ENCODE results near the gene MRPL14.

The MRPL14 gene

GRCh38 chr6:44126320-44127149, 717 bp downstream of the MRPL14 start:
- no peak for DNase-seq (ENCODE audit: low read depth, low spot score)

- DNase-seq (ENCODE audit: low read depth, low spot score): no peak
These were observed 3.7 kb downstream of the MRPL14 start for GRCh38 chr6:44123544-44123943.

- no peak for DNase-seq (ENCODE audit: low read depth, low spot score)
These were observed 4.5 kb downstream of the MRPL14 start for GRCh38 chr6:44122801-44123200.

- DNase-seq (ENCODE audit: low read depth, low spot score): no peak
These were observed 6.4 kb downstream of the MRPL14 start for GRCh38 chr6:44120692-44121443.

- no peak for DNase-seq (ENCODE audit: low read depth, low spot score)
These were observed 7.5 kb downstream of the MRPL14 start for GRCh38 chr6:44119704-44120262.

GRCh38 chr6:44117397-44118128, 9.7 kb downstream of the MRPL14 start:
- no peak for DNase-seq (ENCODE audit: low read depth, low spot score)

GRCh38 chr6:44116641-44117382, 10.4 kb downstream of the MRPL14 start:
- no peak for DNase-seq (ENCODE audit: low read depth, low spot score)

GRCh38 chr6:44115866-44116265, 11.4 kb downstream of the MRPL14 start:
- no peak for DNase-seq (ENCODE audit: low read depth, low spot score)

GRCh38 chr6:44113414-44113813, 13.8 kb downstream of the MRPL14 start:
- DNase-seq (ENCODE audit: low read depth, low spot score): no peak

- DNase-seq (ENCODE audit: low read depth, low spot score): no peak
These were observed 15.5 kb downstream of the MRPL14 start for GRCh38 chr6:44111434-44112417.

- DNase-seq (ENCODE audit: low read depth, low spot score): no peak
These were observed 16.3 kb downstream of the MRPL14 start for GRCh38 chr6:44110966-44111365.

- no peak for DNase-seq (ENCODE audit: low read depth, low spot score)
These were observed 17.1 kb downstream of the MRPL14 start for GRCh38 chr6:44110005-44110676.

- no peak for DNase-seq (ENCODE audit: low read depth, low spot score)
These were observed 18.0 kb downstream of the MRPL14 start for GRCh38 chr6:44109212-44109611.

- DNase-seq (ENCODE audit: low read depth, low spot score): no peak
These were observed 18.8 kb downstream of the MRPL14 start for GRCh38 chr6:44108471-44108870.

- DNase-seq (ENCODE audit: low read depth, low spot score): no peak
These were observed 20.2 kb downstream of the MRPL14 start for GRCh38 chr6:44107017-44107416.

GRCh38 chr6:44105993-44106740, 21.1 kb downstream of the MRPL14 start:
- DNase-seq (ENCODE audit: low read depth, low spot score): no peak

- no peak for DNase-seq (ENCODE audit: low read depth, low spot score)
These were observed 22.1 kb downstream of the MRPL14 start for GRCh38 chr6:44105146-44105545.

- DNase-seq (ENCODE audit: low read depth, low spot score): no peak
These were observed 22.7 kb downstream of the MRPL14 start for GRCh38 chr6:44104481-44105021.

Data from smooth muscle cell of the brain vasculature (primary cell).